A549 (cell line): Measurements from ENCODE around the gene KCTD21. TPM values are rescaled to one million over a fixed set of nuclear protein-coding genes. Genes with fewer than 3 reads are reported as not detected.

ENCODE experiments used
- ATAC-seq, 2 experiments: fragments of 200-7000 bp in 1 of 2; fragments of >200 bp in 1 of 2; cut with Nextera tagmentation in 1 of 2; cut with Tn5 transposase in 1 of 2; 3 replicates each; pipeline versions ENCODE4 v1.8.0 to v1.9.1; 2018 to 2020; ENCODE audit warnings: mild to moderate bottlenecking in 1 of 2, moderate library complexity in 1 of 2
- CTCF ChIA-PET: fragments of 300-600 bp; sonication (Branson Sonifier 250); formaldehyde crosslinking; extraction: SDS; loops from one replicate; lab custom pipeline; 2021; ENCODE audit warnings: antibody characterized with exemption, inconsistent platforms; lab: Yijun Ruan, JAX
- POLR2A ChIA-PET: fragments of 350-600 bp; formaldehyde crosslinking; extraction: SDS; loops from one replicate; lab custom pipeline; 2021; ENCODE audit warnings: antibody characterized with exemption, inconsistent platforms; lab: Yijun Ruan, JAX
- DNase-seq, 2 experiments: peaks; one replicate each; pipeline versions ENCODE4 v3.0.0 to v3.0.0-alpha.2; 2011 to 2016; ENCODE audit warnings: low read depth in 1 of 2, low spot score in 1 of 2
- FAIRE-seq: peaks from 2 replicates; lab custom pipeline; 2011; peaks lifted over from hg19 to GRCh38; lab: Jason Lieb, UNC
- H3K27ac ChIP-seq, 2 experiments: fragments of >200 bp; sonication (Bioruptor Twin); formaldehyde crosslinking; 3 replicates each; pipeline ENCODE4 v1.5.1; 2016 to 2017
- H3K4me1 ChIP-seq: fragments of >200 bp; sonication (Bioruptor Twin); formaldehyde crosslinking; 3 replicates; pipeline ENCODE4 v1.6.1; 2016
- H3K4me2 ChIP-seq: fragments of >200 bp; sonication (Bioruptor Twin); formaldehyde crosslinking; 3 replicates; pipeline ENCODE4 v1.6.1; 2016
- H3K4me3 ChIP-seq: fragments of >200 bp; sonication (Bioruptor Twin); formaldehyde crosslinking; 3 replicates; pipeline ENCODE4 v1.5.1; 2016
- H3K9me3 ChIP-seq: fragments of >200 bp; sonication (Bioruptor Twin); formaldehyde crosslinking; 3 replicates; pipeline ENCODE4 v1.6.1; 2016
- BCL3 ChIP-seq: fragments of >200 bp; sonication (Bioruptor Twin); formaldehyde crosslinking; IDR thresholded peaks from 3 replicates; pipeline ENCODE4 v1.6.1; 2016
- BHLHE40 ChIP-seq: IDR thresholded peaks from 2 replicates; pipeline ENCODE4 v1.6.1; 2012; ENCODE audit warnings: low read depth, low read length, inconsistent platforms
- CBX8 ChIP-seq: fragments of 200-600 bp; sonication (generic); IDR thresholded peaks from 2 replicates; pipeline ENCODE4 v1.6.1; 2016
- CHD2 ChIP-seq: fragments of 150-350 bp; IDR thresholded peaks from 2 replicates; pipeline ENCODE4 v1.6.1; 2014; ENCODE audit warnings: low read length; ENCODE audit not compliant: partially characterized antibody
- CHD4 ChIP-seq: fragments of 200-600 bp; sonication (generic); IDR thresholded peaks from 2 replicates; pipeline ENCODE4 v1.6.1; 2016; ENCODE audit warnings: antibody characterized with exemption, mild to moderate bottlenecking, borderline replicate concordance
- CTCF ChIP-seq: fragments of >200 bp; sonication (Bioruptor Twin); formaldehyde crosslinking; IDR thresholded peaks from 3 replicates; pipeline ENCODE4 v1.5.1; 2016
- E2F6 ChIP-seq: IDR thresholded peaks from 2 replicates; pipeline ENCODE4 v1.6.1; 2012; ENCODE audit warnings: low read depth, borderline replicate concordance
- EHMT2 ChIP-seq: fragments of 200-600 bp; sonication (generic); IDR thresholded peaks from 2 replicates; pipeline ENCODE4 v1.6.1; 2016; ENCODE audit warnings: antibody characterized with exemption, low read depth, mild to moderate bottlenecking, moderate library complexity
- FOSB ChIP-seq: fragments of 250-450 bp; sonication (Bioruptor Pico); IDR thresholded peaks from 2 replicates; pipeline ENCODE4 v1.5.0; 2020; ENCODE audit warnings: mild to moderate bottlenecking, moderate library complexity
- FOXS1 ChIP-seq: fragments of 250-450 bp; sonication (Bioruptor Pico); IDR thresholded peaks from 2 replicates; pipeline ENCODE4 v1.5.0; 2020; ENCODE audit warnings: mild to moderate bottlenecking, moderate library complexity
- HES2 ChIP-seq: fragments of >200 bp; sonication (Bioruptor Twin); formaldehyde crosslinking; IDR thresholded peaks from 2 replicates; pipeline ENCODE4 v1.6.1; 2016
- HMGXB4 ChIP-seq: fragments of 250-450 bp; sonication (Bioruptor Pico); IDR thresholded peaks from 2 replicates; pipeline ENCODE4 v1.5.0; 2021; ENCODE audit warnings: mild to moderate bottlenecking, moderate library complexity, borderline replicate concordance
- HOXB13 ChIP-seq: fragments of 250-450 bp; sonication (Bioruptor Pico); IDR thresholded peaks from 2 replicates; pipeline ENCODE4 v1.5.0; 2020; ENCODE audit warnings: low read depth, mild to moderate bottlenecking, moderate library complexity
- HOXB5 ChIP-seq: fragments of 250-450 bp; sonication (Bioruptor Pico); IDR thresholded peaks from 2 replicates; pipeline ENCODE4 v1.5.0; 2020; ENCODE audit warnings: mild to moderate bottlenecking, moderate library complexity
- JUN ChIP-seq, 2 experiments: fragments of >200 bp; sonication (Bioruptor Twin); formaldehyde crosslinking; IDR thresholded peaks; 2 replicates in 1 of 2; 3 replicates in 1 of 2; pipeline ENCODE4 v1.6.1; 2016 to 2017
- KDM1A ChIP-seq: fragments of 200-600 bp; sonication (generic); IDR thresholded peaks from 2 replicates; pipeline ENCODE4 v1.6.1; 2016; ENCODE audit warnings: low read depth, mild to moderate bottlenecking
- KDM5A ChIP-seq: fragments of 200-600 bp; sonication (generic); IDR thresholded peaks from 2 replicates; pipeline ENCODE4 v1.6.1; 2016; ENCODE audit warnings: antibody characterized with exemption, mild to moderate bottlenecking
- MAX ChIP-seq: IDR thresholded peaks from 2 replicates; pipeline ENCODE4 v1.6.1; 2012
- MYC ChIP-seq: IDR thresholded peaks from 2 replicates; pipeline ENCODE4 v1.6.1; 2012; ENCODE audit warnings: mild to moderate bottlenecking, inconsistent platforms, low read length, improper control_type of control experiment, borderline replicate concordance
- NFE2L2 ChIP-seq: fragments of 150-350 bp; conservative IDR thresholded peaks from 2 replicates; pipeline ENCODE4 v1.6.1; 2014; ENCODE audit warnings: low read length
- NR3C1 ChIP-seq: fragments of >200 bp; sonication (Bioruptor Twin); formaldehyde crosslinking; IDR thresholded peaks from 3 replicates; pipeline ENCODE4 v1.6.1; 2017
- PHF8 ChIP-seq: fragments of 200-600 bp; sonication (generic); IDR thresholded peaks from 2 replicates; pipeline ENCODE4 v1.6.1; 2016; ENCODE audit warnings: low read depth, mild to moderate bottlenecking, antibody characterized with exemption, moderate library complexity, borderline replicate concordance
- RAD21 ChIP-seq, 2 experiments: fragments of >200 bp in 1 of 2; sonication (Bioruptor Twin) in 1 of 2; formaldehyde crosslinking in 1 of 2; IDR thresholded peaks in 1 of 2; conservative IDR thresholded peaks in 1 of 2; 2 replicates in 1 of 2; 3 replicates in 1 of 2; pipeline ENCODE4 v1.6.1; 2012 to 2018; ENCODE audit warnings: inconsistent platforms in 1 of 2
- TFCP2L1 ChIP-seq: fragments of 250-450 bp; sonication (Bioruptor Pico); IDR thresholded peaks from 2 replicates; pipeline ENCODE4 v1.5.0; 2021; ENCODE audit warnings: mild to moderate bottlenecking
- USF2 ChIP-seq: fragments of 450-650 bp; IDR thresholded peaks from 2 replicates; pipeline ENCODE4 v1.6.1; 2014; ENCODE audit warnings: antibody characterized with exemption
- ZNF302 ChIP-seq: fragments of 250-450 bp; sonication (Bioruptor Pico); IDR thresholded peaks from 2 replicates; pipeline ENCODE4 v1.9.0; 2021; ENCODE audit warnings: inconsistent platforms, mild to moderate bottlenecking, moderate library complexity
- WGBS: methylation state at CpG from one replicate; pipeline ENCODE4 v1.1.6; 2017; ENCODE audit errors: missing lambda C conversion rate; 5-methylcytosine and 5-hydroxymethylcytosine counted together
- polyA plus RNA-seq, 4 experiments: library from polyadenylated mRNA; depleted of rRNA in 3 of 4; stranded (reverse); fragments of >200 nt; fragmentation: RNase III in 1 of 4; extraction: RNeasy Plus Mini Kit Qiagen cat#74134 plus additional on column Dnase treatment in 1 of 4; gene quantifications; 2 replicates in 3 of 4; 3 replicates in 1 of 4; pipeline ENCODE4 v1.2.3, GENCODE V29; 2011 to 2017

KCTD21 gene
- polyA plus RNA-seq, 2 of the 4 experiments (the other 2 are of a cell fraction): 5.9 to 7.2 TPM

GRCh38 chr11:78210000-78210608, 21.7 kb upstream of the KCTD21 start:
- Histone ChIP-seq H3K27ac (no peak overlapping the region), H3K4me1 (no peaks in the 10 kb centered on the region), H3K9me3 (no peaks in the 10 kb centered on the region), H3K4me2 (no peak overlapping the region)
- FAIRE-seq (no peak), ATAC-seq (no peak), DNase-seq (no peak)
- POLR2A ChIA-PET: no interaction called here
- CTCF ChIA-PET: no interaction called here
- no peak for TF ChIP-seq HOXB13
- TF ChIP-seq KDM5A: no peak
- no peak for TF ChIP-seq RAD21 (conservative IDR thresholded peaks at IDR 0.05 in 1 of 2, IDR thresholded peaks at IDR 0.05 in 1 of 2)
- TF ChIP-seq CBX8: no peak
- no peak for TF ChIP-seq KDM1A
- no peak for TF ChIP-seq HES2
- no peak for TF ChIP-seq FOXS1 (CRISPR knock-in tag)
- no peak for TF ChIP-seq BHLHE40
- TF ChIP-seq CHD4: no peak
- TF ChIP-seq HMGXB4: no peak
- no peak for TF ChIP-seq TFCP2L1 (CRISPR knock-in tag)
- no peak for TF ChIP-seq HOXB5 (CRISPR knock-in tag)
- TF ChIP-seq ZNF302 (CRISPR knock-in tag): no peak
- TF ChIP-seq PHF8: no peak
- no peak for TF ChIP-seq CTCF
- TF ChIP-seq E2F6: no peak
- no peak for TF ChIP-seq BCL3
- no peak for TF ChIP-seq NR3C1
- no peak for TF ChIP-seq JUN (IDR thresholded peaks at IDR 0.05)
- TF ChIP-seq, all 56 proteins: peak for 0
- 92% methylated on average over 29 of the region's 31 CpGs for WGBS
- H3K4me3 ChIP-seq: no peak overlapping the region

- POLR2A ChIA-PET: no interaction called here
- 93% methylated on average over 18 of the region's 18 CpGs for WGBS
- CTCF ChIA-PET: no interaction called here
Measured at GRCh38 chr11:78209478-78209877, 21.1 kb upstream of the KCTD21 start.

More at GRCh38 chr11:78209478-78209877, 21.1 kb upstream of the KCTD21 start:
- TF ChIP-seq MAX: no peak
- no peak for TF ChIP-seq FOSB (CRISPR knock-in tag)
- TF ChIP-seq NFE2L2: no peak
- no peak for TF ChIP-seq MYC
- TF ChIP-seq TFCP2L1 (CRISPR knock-in tag): no peak
- no peak for TF ChIP-seq BHLHE40
- no peak for TF ChIP-seq EHMT2
- no peak for TF ChIP-seq USF2
- TF ChIP-seq JUN (IDR thresholded peaks at IDR 0.05): no peak
- TF ChIP-seq CHD2: no peak
- no peak for FAIRE-seq
- no peak overlapping the region for H3K27ac ChIP-seq
- no peaks in the 10 kb centered on the region for H3K4me1 ChIP-seq
- DNase-seq: no peak
- no peak overlapping the region for H3K4me2 ChIP-seq
- H3K4me3 ChIP-seq: no peak overlapping the region
- H3K9me3 ChIP-seq: no peaks in the 10 kb centered on the region
- no peak for ATAC-seq
